ENCODE data around the gene HSP90B1.

Gene HSP90B1

DNA sequence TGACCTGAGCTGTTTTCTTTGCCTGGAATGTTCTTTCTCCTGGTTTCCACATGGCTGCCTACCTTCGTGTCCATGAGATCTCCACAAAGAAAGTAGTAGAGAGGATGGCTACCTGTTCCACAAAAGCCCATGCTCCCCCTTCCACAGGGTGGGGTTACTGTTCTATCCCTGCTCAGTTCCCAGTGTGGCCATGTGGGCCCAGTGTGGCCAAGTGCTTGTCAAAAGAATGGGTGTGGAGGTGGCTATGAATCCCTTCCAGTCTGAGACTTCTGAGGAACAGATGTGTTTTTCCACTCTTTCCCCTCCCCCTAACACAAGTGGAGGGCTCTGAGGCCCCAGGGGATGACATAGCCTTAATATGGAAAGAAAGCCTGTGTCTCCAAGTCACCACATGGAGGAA, 26.2 kb upstream of the HSP90B1 start:
- Histone ChIP-seq H2AFZ (ENCODE audit: low read length) (no peak overlapping the region), H3K4me1 (ENCODE audit: insufficient read depth, low read length, poor library complexity, severe bottlenecking) (no peaks in the 10 kb centered on the region), H3F3A (ENCODE audit: low read depth) (no peaks in the 10 kb centered on the region), H3K4me3 (ENCODE audit: low read length, poor library complexity, severe bottlenecking) (no peak overlapping the region), H3K9me2 (replicated peaks; ENCODE audit: low read depth, low read length) (no peaks in the 10 kb centered on the region), H3K36me3 (ENCODE audit: insufficient read depth, low read length) (no peaks in the 10 kb centered on the region), H3K27me3 (ENCODE audit: insufficient read depth, low read length, poor library complexity, severe bottlenecking) (no peaks in the 10 kb centered on the region), H3K9ac (ENCODE audit: low read depth, low read length, poor library complexity, severe bottlenecking) (no peak overlapping the region), H4K20me1 (ENCODE audit: insufficient read depth, low read length, poor library complexity, severe bottlenecking) (no peaks in the 10 kb centered on the region), H3K79me2 (ENCODE audit: insufficient read depth, low read length) (no peaks in the 10 kb centered on the region), H3K9me3 (ENCODE audit: insufficient read depth, low read depth, low read length) (no peaks in the 10 kb centered on the region), H3K4me2 (ENCODE audit: low read depth, low read length, poor library complexity, severe bottlenecking) (no peak overlapping the region)
- TF ChIP-seq, protein P1, sequence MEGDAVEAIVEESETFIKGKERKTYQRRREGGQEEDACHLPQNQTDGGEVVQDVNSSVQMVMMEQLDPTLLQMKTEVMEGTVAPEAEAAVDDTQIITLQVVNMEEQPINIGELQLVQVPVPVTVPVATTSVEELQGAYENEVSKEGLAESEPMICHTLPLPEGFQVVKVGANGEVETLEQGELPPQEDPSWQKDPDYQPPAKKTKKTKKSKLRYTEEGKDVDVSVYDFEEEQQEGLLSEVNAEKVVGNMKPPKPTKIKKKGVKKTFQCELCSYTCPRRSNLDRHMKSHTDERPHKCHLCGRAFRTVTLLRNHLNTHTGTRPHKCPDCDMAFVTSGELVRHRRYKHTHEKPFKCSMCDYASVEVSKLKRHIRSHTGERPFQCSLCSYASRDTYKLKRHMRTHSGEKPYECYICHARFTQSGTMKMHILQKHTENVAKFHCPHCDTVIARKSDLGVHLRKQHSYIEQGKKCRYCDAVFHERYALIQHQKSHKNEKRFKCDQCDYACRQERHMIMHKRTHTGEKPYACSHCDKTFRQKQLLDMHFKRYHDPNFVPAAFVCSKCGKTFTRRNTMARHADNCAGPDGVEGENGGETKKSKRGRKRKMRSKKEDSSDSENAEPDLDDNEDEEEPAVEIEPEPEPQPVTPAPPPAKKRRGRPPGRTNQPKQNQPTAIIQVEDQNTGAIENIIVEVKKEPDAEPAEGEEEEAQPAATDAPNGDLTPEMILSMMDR (conservative IDR thresholded peaks at IDR 0.05; ENCODE audit: low read length) = no peak
- no peak for TF ChIP-seq EZH2phosphoT487 (IDR thresholded peaks at IDR 0.05; ENCODE audit: borderline replicate concordance)

DNA sequence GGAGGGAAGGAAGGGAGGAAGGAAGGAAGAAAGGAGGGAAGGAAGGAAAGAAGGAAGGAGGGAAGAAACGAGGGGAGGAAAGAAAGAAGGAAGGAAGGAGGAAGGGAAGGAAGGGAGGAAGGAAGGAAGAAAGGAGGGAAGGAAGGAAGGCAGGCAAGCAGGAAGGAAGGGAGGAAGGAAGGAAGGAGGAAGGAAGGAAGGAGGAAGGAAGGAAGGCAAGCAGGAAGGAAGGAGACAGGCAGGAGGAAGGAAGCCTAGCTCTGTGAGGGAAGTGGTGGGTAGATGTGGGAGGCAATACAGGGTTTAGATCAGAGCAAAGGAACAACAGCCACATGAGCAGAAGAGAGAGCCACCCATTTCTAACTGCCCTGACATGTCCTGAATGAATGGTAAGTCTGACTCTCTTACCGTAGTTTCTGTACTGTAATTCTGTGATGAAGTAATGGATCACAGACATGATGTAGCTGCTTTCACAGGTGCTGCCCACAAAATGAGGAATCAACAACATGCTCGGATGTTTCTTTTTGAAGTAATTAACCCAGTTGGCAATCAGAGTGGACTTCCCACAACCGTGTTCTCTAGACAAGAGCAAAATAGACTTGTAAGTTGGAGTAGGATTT, 24.4 kb upstream of the HSP90B1 start:
- no peaks in the 10 kb centered on the region for H4K20me1 ChIP-seq (ENCODE audit: insufficient read depth, low read length, poor library complexity, severe bottlenecking)
- H3K27me3 ChIP-seq (ENCODE audit: insufficient read depth, low read length, poor library complexity, severe bottlenecking) = no peaks in the 10 kb centered on the region
- no peak overlapping the region for H3K4me3 ChIP-seq (ENCODE audit: low read length, poor library complexity, severe bottlenecking)
- H3K9me3 ChIP-seq (ENCODE audit: insufficient read depth, low read depth, low read length) = no peaks in the 10 kb centered on the region
- no peak overlapping the region for H3K9ac ChIP-seq (ENCODE audit: low read depth, low read length, poor library complexity, severe bottlenecking)
- no peaks in the 10 kb centered on the region for H3K36me3 ChIP-seq (ENCODE audit: insufficient read depth, low read length)
- no peaks in the 10 kb centered on the region for H3F3A ChIP-seq (ENCODE audit: low read depth)
- no peaks in the 10 kb centered on the region for H3K9me2 ChIP-seq (replicated peaks; ENCODE audit: low read depth, low read length)
- no peaks in the 10 kb centered on the region for H3K79me2 ChIP-seq (ENCODE audit: insufficient read depth, low read length)
- no peak overlapping the region for H3K4me2 ChIP-seq (ENCODE audit: low read depth, low read length, poor library complexity, severe bottlenecking)
- no peaks in the 10 kb centered on the region for H3K4me1 ChIP-seq (ENCODE audit: insufficient read depth, low read length, poor library complexity, severe bottlenecking)
- no peak overlapping the region for H2AFZ ChIP-seq (ENCODE audit: low read length)
- TF ChIP-seq, protein P1 (conservative IDR thresholded peaks at IDR 0.05; ENCODE audit: low read length) = no peak

DNA sequence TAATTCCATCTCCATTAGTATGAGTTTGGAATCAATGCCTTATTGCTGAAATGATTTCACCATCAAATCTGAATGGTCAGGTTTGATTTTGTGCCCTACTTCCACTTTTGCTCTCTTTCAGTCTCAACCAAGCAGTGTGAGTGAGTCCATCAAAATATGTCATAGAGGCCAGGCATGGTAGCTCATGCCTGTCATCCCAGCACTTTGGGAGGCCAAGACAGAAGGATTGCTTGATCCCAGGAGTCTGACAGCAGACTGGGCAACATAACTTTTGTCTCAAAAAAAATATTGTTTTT, 22.0 kb upstream of the HSP90B1 start:
- Histone ChIP-seq H3K79me2 (ENCODE audit: insufficient read depth, low read length) (no peaks in the 10 kb centered on the region), H3K4me1 (ENCODE audit: insufficient read depth, low read length, poor library complexity, severe bottlenecking) (no peaks in the 10 kb centered on the region), H3K4me3 (ENCODE audit: low read length, poor library complexity, severe bottlenecking) (no peak overlapping the region), H3K4me2 (ENCODE audit: low read depth, low read length, poor library complexity, severe bottlenecking) (no peak overlapping the region), H3K36me3 (ENCODE audit: insufficient read depth, low read length) (no peaks in the 10 kb centered on the region), H4K20me1 (ENCODE audit: insufficient read depth, low read length, poor library complexity, severe bottlenecking) (no peaks in the 10 kb centered on the region), H3K9ac (ENCODE audit: low read depth, low read length, poor library complexity, severe bottlenecking) (no peak overlapping the region), H2AFZ (ENCODE audit: low read length) (no peak overlapping the region), H3K27me3 (ENCODE audit: insufficient read depth, low read length, poor library complexity, severe bottlenecking) (no peaks in the 10 kb centered on the region), H3K9me3 (ENCODE audit: insufficient read depth, low read depth, low read length) (no peaks in the 10 kb centered on the region), H3F3A (ENCODE audit: low read depth) (no peaks in the 10 kb centered on the region), H3K9me2 (replicated peaks; ENCODE audit: low read depth, low read length) (no peaks in the 10 kb centered on the region)
- TF ChIP-seq, protein P1 (conservative IDR thresholded peaks at IDR 0.05; ENCODE audit: low read length) = no peak
- TF ChIP-seq EZH2phosphoT487 (IDR thresholded peaks at IDR 0.05; ENCODE audit: borderline replicate concordance) = no peak
